ENCODE measurements around the gene HOXB3. TPM values are rescaled to one million over a fixed set of nuclear protein-coding genes. Genes with fewer than 3 reads are reported as not detected.

Gene HOXB3
- total RNA-seq, 1 experiment from 2014 or later: not detected

DNA sequence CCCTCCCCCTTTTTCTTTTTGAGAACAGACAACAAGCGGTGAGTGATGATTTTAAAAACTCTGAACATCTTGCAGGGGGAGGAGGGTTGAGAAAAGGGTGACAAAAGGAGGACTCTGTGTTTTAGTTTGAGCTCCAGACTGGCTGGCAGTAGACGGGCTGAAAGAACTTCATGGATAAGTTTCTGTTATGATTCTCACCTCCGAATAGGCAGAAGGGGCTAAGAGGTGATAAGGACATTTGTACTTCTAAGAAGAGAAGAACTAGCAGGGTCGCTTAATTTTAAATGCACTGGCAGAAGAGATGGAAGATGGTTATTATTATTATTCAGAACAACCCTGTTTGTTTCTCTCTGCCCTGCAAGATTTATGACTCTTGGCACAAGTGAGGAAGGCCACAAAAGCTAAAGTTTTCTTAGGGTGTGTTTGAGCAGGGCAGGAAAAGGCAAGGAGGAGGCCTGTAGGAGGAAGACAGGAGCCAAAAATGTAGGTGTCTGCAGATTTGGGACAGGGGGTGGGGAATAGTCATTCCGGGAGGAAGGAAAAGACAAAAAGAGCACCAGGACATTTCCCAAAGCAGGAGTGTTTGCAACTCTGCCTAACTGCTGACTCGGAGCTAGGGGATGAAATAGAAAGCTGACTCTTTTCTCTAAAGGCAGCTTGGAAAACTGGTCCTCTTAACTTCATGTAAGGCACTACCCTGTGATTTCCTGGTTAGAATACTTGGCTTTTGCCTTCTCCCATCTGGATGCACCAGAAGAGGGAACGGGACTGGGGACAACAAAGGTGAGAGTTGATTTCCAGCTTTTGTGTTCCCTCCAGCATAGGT, 33.3 kb downstream of the HOXB3 start:
- H2BK120ac ChIP-seq (ENCODE audit: low read depth, low read length, poor library complexity, severe bottlenecking): no peak overlapping the region
- no peaks in the 10 kb centered on the region for H3K79me2 ChIP-seq (ENCODE audit: insufficient read depth, low read length)
- no peaks in the 10 kb centered on the region for H3K79me1 ChIP-seq (ENCODE audit: insufficient read depth, low read depth, low read length, poor library complexity, severe bottlenecking)
- Mint-ChIP-seq H3K27me3 (ENCODE audit: low read depth) (peaks cover 99% of the 10 kb centered on the region), H3K27ac (no peak overlapping the region), H3K36me3 (ENCODE audit: insufficient read depth in 1 of 3, low read depth in 3 of 3) (peaks cover 0 to 2% (median 0%) of the 10 kb centered on the region in 3 experiments; a peak in 1 of 7 replicates), H3K9me3 (peaks cover 9% of the 10 kb centered on the region in 2 experiments; a peak in 4 of 5 replicates), H3K4me3 (no peak overlapping the region), H3K4me1 (peaks cover 8 to 24% of the 10 kb centered on the region in 2 experiments)
- H4K5ac ChIP-seq (ENCODE audit: insufficient read length, low read depth, low read length): no peak overlapping the region
- no CpG with 5 or more reads among the region's 7 CpGs for WGBS (ENCODE audit: extremely low coverage, insufficient read length, low lambda C conversion rate)
- H3K27me3 ChIP-seq (ENCODE audit: insufficient read depth, low read length): peaks cover 96% of the 10 kb centered on the region
- DNase-seq: no peak
- no peaks in the 10 kb centered on the region for H3K9me3 ChIP-seq (ENCODE audit: control insufficient read depth, low read depth, low read length)
- H3T11ph ChIP-seq (ENCODE audit: low read length): no peak overlapping the region
- no peak overlapping the region for H3K27ac ChIP-seq (ENCODE audit: insufficient read length, low read depth, low read length)
- no peak overlapping the region for H2BK5ac ChIP-seq (ENCODE audit: insufficient read length, low read length)
- no peak overlapping the region for H3K14ac ChIP-seq (ENCODE audit: insufficient read depth, low read length)
- no peaks in the 10 kb centered on the region for H3K4me1 ChIP-seq (ENCODE audit: insufficient read depth, low read length)
- no peak overlapping the region for H3K23ac ChIP-seq (ENCODE audit: insufficient read length, low read depth, low read length)
- H2BK12ac ChIP-seq (ENCODE audit: insufficient read length, low read depth, low read length): no peak overlapping the region
- no peak overlapping the region for H2BK15ac ChIP-seq (ENCODE audit: low read depth, low read length)
- no peak overlapping the region for H3K4ac ChIP-seq (ENCODE audit: low read depth, low read length)
- H3K23me2 ChIP-seq (ENCODE audit: insufficient read length, low read depth, low read length, poor library complexity, severe bottlenecking): no peaks in the 10 kb centered on the region
- H4K20me1 ChIP-seq (ENCODE audit: control insufficient read depth, insufficient read depth, insufficient read length): peaks cover 3% of the 10 kb centered on the region
- H3K4me2 ChIP-seq (ENCODE audit: insufficient read depth, insufficient read length, low read length): no peak overlapping the region
- no peak overlapping the region for H3K18ac ChIP-seq (ENCODE audit: insufficient read length, low read depth, low read length)
- H2AK5ac ChIP-seq (ENCODE audit: insufficient read length, low read length): no peak overlapping the region
- no peak overlapping the region for H3K9ac ChIP-seq (ENCODE audit: extremely low read depth, insufficient read length, low read length)
- H2BK20ac ChIP-seq (ENCODE audit: low read depth, low read length, poor library complexity, severe bottlenecking): no peak overlapping the region
- H4K8ac ChIP-seq (replicated peaks; ENCODE audit: insufficient read length, low read depth, low read length): no peak overlapping the region
- TF ChIP-seq, protein P1, sequence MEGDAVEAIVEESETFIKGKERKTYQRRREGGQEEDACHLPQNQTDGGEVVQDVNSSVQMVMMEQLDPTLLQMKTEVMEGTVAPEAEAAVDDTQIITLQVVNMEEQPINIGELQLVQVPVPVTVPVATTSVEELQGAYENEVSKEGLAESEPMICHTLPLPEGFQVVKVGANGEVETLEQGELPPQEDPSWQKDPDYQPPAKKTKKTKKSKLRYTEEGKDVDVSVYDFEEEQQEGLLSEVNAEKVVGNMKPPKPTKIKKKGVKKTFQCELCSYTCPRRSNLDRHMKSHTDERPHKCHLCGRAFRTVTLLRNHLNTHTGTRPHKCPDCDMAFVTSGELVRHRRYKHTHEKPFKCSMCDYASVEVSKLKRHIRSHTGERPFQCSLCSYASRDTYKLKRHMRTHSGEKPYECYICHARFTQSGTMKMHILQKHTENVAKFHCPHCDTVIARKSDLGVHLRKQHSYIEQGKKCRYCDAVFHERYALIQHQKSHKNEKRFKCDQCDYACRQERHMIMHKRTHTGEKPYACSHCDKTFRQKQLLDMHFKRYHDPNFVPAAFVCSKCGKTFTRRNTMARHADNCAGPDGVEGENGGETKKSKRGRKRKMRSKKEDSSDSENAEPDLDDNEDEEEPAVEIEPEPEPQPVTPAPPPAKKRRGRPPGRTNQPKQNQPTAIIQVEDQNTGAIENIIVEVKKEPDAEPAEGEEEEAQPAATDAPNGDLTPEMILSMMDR (conservative IDR thresholded peaks at IDR 0.05): no peak
- no peak overlapping the region for H2AFZ ChIP-seq (ENCODE audit: low read length)
- no peak overlapping the region for H4K91ac ChIP-seq (ENCODE audit: insufficient read length, low read depth, low read length)
- H3K56ac ChIP-seq (ENCODE audit: insufficient read length, low read depth, low read length): no peak overlapping the region
